ENCODE measurements around the gene IQGAP3.

Gene IQGAP3

DNA sequence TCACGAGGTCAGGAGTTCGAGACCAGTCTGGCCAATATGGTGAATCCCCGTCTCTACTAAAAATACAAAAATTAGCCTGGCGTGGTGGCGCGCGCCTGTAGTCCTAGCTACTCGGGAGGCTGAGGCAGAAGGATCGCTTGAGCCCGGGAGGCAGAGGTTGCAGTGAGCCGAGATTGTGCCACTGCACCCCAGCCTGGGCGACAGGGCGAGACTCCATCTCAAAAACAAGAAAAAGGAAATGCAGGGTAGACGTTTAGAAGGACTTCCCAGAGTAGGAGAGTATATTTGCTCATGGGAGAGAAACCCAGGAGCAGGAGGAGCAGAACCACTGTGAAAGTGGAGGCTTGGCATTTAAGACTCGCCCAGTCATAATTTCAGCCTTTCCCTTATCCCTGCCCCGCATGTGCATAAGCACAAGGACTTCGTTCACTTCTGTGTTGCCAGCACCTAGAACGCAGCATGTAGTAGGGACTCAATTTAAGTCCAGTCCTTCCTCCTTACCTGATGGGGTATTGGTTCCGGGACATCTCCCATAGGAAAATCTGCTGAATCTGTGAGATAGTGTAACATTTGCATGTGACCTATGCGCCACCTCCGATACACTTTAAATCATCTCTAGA, 66.6 kb downstream of the IQGAP3 start:
- no peak overlapping the region for H3K4me3 ChIP-seq (ENCODE audit: low read depth, low read length)
- TF ChIP-seq, protein P1, sequence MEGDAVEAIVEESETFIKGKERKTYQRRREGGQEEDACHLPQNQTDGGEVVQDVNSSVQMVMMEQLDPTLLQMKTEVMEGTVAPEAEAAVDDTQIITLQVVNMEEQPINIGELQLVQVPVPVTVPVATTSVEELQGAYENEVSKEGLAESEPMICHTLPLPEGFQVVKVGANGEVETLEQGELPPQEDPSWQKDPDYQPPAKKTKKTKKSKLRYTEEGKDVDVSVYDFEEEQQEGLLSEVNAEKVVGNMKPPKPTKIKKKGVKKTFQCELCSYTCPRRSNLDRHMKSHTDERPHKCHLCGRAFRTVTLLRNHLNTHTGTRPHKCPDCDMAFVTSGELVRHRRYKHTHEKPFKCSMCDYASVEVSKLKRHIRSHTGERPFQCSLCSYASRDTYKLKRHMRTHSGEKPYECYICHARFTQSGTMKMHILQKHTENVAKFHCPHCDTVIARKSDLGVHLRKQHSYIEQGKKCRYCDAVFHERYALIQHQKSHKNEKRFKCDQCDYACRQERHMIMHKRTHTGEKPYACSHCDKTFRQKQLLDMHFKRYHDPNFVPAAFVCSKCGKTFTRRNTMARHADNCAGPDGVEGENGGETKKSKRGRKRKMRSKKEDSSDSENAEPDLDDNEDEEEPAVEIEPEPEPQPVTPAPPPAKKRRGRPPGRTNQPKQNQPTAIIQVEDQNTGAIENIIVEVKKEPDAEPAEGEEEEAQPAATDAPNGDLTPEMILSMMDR (IDR thresholded peaks at IDR 0.05; ENCODE audit: low read depth, low read length, missing control alignments) = no peak
- H3K36me3 ChIP-seq (replicated peaks) = no peaks in the 10 kb centered on the region
- in situ Hi-C loops (cut with HindIII; ENCODE audit: low pct_ligation_motif_present, low sequenced_read_pairs) = no loop called here
- H3K27ac ChIP-seq = peak overlapping the region; percentile 98
- no peak for DNase-seq
- H3K27me3 ChIP-seq (replicated peaks) = no peaks in the 10 kb centered on the region

DNA sequence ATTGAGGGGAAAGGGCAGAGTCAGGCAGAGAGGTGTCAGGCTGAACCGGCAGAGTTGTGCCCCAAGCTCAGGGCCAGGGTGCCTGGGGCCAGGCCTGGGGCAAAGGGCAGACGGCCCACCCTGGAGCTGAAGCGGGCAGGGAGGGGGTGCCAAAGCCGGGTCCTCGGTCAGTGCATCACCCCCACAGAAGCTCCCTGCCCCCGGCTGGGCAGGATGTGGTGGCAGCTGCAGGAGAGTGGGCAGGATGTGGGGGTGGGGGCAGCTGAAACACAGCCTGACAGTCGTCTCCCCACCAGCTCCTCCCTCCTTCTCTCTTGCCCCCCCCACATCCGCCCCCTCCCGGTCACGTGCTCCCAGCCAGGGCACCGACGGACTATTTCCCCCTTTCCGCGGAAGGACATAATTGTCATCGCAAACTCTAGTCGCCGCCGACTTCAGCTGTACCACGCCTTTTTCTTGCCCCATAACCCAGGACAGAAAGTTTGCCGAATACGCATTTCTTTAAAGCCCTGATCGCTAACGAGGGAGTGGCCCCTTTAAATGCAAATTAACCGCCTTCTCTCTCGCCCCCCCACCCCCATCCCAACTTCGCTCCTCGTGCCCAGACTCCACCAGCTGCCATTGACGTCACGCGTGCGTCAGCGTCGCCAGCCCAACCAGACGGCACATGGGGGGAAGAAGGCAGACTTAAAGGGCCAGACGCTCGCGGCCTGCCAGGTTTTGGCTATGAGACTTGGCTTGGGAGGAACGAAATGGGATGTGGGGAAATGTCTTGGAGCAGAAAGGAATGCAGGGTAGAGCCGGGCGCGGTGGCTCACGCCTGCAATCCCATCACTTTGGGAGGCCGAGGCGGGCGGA, 67.3 kb downstream of the IQGAP3 start:
- DNase-seq = peak; percentile 98

DNA sequence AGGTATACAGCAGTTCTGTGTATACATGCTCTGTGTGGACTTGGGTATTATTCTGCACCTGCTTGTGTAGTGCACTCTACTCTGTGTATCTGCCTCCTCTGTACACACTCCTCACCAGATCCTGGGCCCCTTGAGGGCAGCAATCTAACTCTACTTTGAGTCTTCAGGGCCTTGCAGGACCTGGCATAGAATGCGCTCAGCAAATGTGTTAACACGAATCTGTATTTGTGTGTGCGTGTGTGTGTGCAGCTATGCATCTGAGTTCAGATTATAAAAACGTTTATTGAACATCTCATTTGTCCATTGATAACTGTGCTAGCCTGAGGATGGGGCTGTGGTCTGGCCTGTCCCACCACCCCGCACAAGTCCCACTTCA, 67.9 kb downstream of the IQGAP3 start:
- in situ Hi-C loops (cut with HindIII; ENCODE audit: low pct_ligation_motif_present, low sequenced_read_pairs) = no loop called here
- Histone ChIP-seq H3K27me3 (replicated peaks) (no peaks in the 10 kb centered on the region), H3K36me3 (replicated peaks) (no peaks in the 10 kb centered on the region), H3K4me3 (ENCODE audit: low read depth, low read length) (no peak overlapping the region), H3K27ac (peak overlapping the region; percentile 98)
- no peak for DNase-seq
- TF ChIP-seq, protein P1 (IDR thresholded peaks at IDR 0.05; ENCODE audit: low read depth, low read length, missing control alignments) = no peak

More for the DNA sequence above, 67.3 kb downstream of the IQGAP3 start:
- peak overlapping the region; percentile 98 for H3K27ac ChIP-seq
- in situ Hi-C loops (cut with HindIII; ENCODE audit: low pct_ligation_motif_present, low sequenced_read_pairs) = no loop called here
- no peaks in the 10 kb centered on the region for H3K36me3 ChIP-seq (replicated peaks)
- peak overlapping the region; percentile 40 for H3K4me3 ChIP-seq (ENCODE audit: low read depth, low read length)
- TF ChIP-seq, protein P1 (IDR thresholded peaks at IDR 0.05; ENCODE audit: low read depth, low read length, missing control alignments) = no peak
- H3K27me3 ChIP-seq (replicated peaks) = no peaks in the 10 kb centered on the region

DNA sequence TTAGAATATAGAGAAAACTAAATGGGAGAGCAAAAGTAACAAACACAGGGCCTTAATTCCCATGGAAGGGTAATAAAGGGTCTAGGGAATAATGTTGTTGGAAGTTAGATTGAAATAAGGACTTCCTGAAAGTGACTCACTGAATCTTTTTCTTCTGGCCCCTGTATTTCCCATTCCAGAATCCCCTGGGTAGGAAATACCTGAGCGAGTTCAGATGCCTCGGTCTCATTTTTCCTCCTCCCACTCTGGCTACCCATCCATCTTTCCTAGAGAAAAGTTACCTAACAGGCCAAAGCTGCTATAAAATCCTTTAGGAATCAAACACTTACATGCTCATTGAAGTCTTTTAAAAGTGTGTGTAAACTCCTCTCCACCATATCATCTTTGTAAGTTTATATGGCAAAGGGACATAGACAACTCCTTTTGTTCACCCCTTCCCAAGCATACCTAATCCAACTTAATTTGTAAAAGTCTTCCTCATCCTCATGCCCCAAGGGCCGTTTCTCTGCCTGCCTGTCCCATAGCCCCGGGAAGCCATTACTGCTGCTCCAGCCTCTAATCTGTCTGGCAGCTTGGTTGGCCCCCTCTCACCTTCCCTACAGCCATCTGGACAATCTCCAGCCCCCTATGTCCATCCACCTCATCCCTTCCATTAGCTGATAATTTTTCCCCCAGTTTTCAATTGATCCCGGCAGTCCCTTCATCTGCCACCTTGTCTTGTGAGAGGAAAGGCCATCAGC, 68.5 kb downstream of the IQGAP3 start:
- peak overlapping the region; percentile 98 for H3K27ac ChIP-seq
- H3K36me3 ChIP-seq (replicated peaks) = no peaks in the 10 kb centered on the region
- H3K4me3 ChIP-seq (ENCODE audit: low read depth, low read length) = no peak overlapping the region
- DNase-seq = no peak
- TF ChIP-seq, protein P1 (IDR thresholded peaks at IDR 0.05; ENCODE audit: low read depth, low read length, missing control alignments) = no peak
- no peaks in the 10 kb centered on the region for H3K27me3 ChIP-seq (replicated peaks)
- in situ Hi-C loops (cut with HindIII; ENCODE audit: low pct_ligation_motif_present, low sequenced_read_pairs) = no loop called here

DNA sequence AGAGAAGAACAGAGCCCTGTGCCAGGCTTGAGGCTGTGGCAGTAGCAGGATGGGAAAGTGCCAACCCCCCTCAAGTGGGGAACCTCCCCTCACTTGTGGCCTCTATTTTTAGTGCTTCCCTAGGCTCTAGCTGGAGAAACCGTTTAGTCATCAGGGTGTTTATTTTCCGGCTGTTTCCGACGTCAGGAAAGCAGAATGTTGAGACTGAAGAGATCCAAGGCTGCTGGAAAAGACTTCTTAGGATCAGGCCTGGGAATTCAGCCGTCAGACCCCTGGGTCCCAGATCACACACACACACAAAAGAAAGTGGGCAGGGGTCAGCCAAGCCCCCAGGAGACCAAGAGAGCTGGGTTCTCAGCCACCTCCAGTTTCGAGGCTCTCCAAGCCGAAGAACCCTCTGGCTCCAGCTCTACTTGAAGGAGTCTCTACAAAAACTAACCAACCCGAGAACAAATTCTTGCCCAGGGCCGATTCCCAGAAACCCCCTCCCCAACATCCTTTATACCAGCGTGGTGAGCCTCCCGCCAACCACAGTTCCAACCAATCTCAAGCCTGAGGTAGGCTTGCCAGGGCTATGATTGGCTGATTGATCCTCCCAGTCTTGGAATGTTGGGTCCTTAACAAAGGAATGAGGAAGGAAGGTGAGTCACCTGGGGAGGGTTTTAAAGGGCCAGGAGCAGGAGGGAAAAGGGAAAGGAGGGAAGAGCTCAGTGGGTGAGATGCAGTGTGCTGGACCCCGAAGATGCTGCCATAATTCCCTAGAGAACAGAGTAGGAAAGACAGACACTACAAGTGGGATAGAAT, 69.3 kb downstream of the IQGAP3 start:
- no peaks in the 10 kb centered on the region for H3K36me3 ChIP-seq (replicated peaks)
- DNase-seq = peak; percentile 87
- no peaks in the 10 kb centered on the region for H3K27me3 ChIP-seq (replicated peaks)
- in situ Hi-C loops (cut with HindIII; ENCODE audit: low pct_ligation_motif_present, low sequenced_read_pairs) = no loop called here
- H3K4me3 ChIP-seq (ENCODE audit: low read depth, low read length) = peak overlapping the region; percentile 27
- peak overlapping the region; percentile 98 for H3K27ac ChIP-seq
- TF ChIP-seq, protein P1 (IDR thresholded peaks at IDR 0.05; ENCODE audit: low read depth, low read length, missing control alignments) = no peak

Measured in brain microvascular endothelial cell (primary cell).